GM21367 (cell line): ENCODE data around the gene ACLY.
A peak's percentile ranks its signal among the peaks of the same experiment; 100 is the strongest.

Experiments used
- ATAC-seq: cut with Tn5 transposase; IDR thresholded peaks from one replicate; pipeline ENCODE4 v1.9.1; 2021; ENCODE audit not compliant: unreplicated experiment

ACLY gene

DNA sequence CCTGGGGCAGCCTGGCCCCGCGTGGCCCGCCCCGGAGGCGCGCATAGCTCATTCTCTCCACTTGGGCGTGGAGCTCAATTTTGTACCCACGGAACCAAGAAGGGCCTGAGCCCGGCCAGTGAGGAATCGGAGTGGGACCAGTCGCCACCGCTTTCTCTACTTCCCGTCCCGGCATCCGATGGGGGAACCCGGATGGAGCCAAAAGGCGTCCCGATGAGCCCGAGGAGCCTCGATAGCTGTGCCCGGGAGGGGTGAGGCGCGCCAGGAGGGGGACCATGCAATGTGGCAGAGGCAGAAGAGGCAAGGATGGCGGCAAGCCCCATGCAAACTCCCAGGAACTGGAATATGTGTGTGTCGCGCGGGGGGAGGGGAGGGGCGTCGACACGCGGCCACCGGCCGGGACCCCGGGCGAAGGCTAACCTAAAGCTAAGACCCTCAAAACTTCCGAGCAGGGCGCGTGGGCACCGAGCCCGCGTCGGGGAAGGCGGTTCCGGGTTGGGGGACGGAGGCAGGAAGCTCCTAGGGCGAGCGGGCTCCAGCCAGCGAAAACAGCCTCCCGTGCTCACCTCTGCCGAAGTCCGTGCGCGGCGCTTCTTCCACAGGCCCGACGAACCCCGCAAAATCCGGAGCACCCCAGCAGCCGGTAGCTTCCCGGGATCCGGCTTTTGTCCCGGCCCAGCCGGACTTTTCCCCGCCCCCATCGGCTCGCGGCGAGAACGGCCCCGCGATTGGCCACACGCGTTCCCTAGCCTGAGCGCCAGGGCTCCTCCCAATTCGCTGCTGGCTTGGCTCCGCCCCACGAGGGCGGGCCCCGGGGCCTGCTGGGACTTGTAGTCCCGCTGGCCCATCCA is at the start of gene ACLY:
Gene ACLY, minus strand, starts transcription at position 638 of the 851 bp plus-strand sequence. CDS start 5,078 bp downstream, outside the sequence.
- peak; percentile 77 for ATAC-seq

DNA sequence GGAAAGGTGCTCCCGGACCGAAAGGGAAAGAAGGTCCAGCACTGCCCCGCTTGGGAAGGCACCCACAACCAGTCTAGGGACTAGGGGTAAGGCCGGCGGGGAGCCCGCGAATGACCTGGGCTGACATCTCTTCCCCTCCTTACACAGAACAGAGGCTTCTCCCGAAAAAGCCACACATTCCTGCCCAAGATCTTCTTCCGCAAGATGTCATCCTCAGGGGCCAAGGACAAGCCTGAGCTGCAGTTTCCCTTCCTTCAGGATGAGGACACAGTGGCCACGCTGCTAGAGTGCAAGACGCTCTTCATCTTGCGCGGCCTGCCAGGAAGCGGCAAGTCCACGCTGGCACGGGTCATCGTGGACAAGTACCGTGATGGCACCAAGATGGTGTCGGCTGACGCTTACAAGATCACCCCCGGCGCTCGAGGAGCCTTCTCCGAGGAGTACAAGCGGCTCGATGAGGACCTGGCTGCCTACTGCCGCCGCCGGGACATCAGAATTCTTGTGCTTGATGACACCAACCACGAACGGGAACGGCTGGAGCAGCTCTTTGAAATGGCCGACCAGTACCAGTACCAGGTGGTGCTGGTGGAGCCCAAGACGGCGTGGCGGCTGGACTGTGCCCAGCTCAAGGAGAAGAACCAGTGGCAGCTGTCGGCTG is 49.3 kb upstream of the ACLY start:
- no peak for ATAC-seq

DNA sequence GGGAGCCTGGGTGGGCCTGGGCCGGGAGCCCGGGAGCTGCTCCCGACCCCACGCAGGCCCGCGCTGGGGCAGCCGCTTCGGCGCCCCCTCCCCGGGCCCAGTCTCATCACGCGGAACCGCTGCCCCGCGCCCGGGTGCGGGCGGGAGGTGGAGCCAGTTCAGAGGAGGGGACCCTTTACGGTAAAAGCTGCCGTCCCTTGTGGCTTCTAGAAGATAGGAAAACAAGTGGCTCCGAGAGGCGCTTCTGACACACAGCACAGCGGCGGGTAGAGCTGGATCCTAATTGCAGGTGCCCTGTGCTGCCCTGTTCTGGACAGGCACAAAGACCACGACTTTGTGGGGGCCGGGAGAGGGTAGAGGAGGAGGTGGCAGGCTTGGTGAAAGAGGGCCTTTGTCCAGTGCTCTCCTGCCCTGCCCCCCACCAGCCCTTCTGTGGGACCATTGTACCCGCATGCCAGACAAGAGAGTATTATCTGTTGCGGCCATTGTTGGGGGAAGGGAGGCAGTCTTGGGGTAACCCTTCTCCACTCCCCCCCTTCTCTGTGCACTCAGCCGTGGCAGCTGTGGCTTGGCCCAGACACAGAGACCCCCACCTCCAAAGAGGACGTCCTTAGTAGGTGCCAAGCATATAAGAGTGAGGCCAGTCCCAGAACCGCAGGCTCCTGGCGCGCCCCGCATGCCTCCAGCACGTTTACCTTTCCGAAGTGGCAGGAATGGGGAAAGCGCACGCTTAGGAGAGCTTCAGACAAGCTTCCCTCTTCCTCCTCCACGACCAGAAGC is 48.6 kb upstream of the ACLY start:
- peak; percentile 6 for ATAC-seq

DNA sequence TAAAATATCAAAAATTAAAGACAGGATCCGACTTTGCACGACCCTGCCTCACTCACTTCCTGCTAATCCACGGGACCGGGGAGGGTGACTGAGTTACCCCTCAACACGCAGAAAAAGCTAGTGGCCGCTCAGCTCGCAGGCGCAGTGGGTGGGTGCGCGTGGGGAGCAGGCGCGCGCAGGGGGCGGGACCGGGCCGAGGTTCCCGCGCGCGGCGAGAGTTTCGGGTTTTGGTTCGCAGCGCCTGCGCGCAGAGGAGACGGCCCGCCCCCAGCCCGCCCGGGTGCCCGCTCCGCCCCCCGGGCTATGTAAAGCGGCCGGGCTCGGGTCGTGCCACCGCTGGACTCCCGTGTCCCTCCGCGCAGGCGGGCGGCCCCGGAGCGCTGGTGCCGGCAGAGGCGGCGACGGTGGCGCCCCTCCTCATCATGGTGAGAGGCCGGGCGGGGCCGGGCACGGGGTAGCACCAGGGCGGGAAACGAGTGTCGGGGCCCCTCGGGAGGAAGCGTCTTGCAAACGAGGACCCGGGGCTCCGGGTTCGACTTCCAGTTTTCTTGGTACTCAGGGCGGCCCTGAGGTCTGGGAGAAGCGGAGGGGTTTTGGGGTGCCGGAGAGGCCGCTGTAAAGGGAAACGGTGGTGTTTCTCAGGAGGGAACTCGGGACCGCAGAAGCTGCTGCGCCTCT is 47.9 kb upstream of the ACLY start, which contains the start of gene CNP:
Gene CNP, plus strand, starts transcription at position 333 of the 678 bp plus-strand sequence. Its CDS starts 90 bp downstream, at position 423.
- ATAC-seq, result peak; percentile 33

DNA sequence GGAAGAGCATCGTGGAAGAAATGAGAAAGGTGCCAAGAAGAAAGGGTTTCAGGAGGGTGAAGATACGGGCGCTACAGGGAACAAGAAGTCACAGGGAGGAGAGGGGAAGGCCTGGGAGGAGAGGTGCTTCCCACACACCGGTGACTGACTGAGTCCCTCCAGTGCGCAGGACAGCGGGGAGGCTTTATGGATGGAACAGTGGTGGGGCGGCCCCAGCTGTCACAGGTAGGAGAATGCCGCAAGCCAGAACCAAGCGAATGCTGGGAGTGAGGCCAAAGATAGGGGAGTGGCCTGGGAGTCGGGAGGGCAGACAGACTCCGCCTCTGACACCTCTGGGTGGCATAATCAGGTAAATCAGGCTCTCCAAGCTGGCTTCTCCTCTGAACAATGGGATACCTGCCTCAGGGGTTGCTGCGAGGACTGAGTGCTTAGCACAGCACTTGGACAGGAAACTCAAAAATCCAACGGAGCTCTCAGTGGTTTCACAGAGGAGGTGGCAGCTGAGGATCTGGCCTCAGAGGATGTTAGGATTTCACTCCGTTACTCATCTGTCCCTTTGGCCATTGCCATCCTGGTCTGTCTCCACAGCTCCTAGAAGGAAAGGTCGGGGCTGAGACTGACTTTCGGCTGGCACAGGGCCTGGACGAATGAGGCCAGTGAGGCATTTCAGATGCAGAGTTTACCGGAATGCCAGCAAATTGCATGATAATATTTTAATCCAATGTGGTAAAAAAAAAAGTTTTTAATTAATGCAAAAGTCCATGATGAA is 47.1 kb upstream of the ACLY start:
- ATAC-seq, result no peak

DNA sequence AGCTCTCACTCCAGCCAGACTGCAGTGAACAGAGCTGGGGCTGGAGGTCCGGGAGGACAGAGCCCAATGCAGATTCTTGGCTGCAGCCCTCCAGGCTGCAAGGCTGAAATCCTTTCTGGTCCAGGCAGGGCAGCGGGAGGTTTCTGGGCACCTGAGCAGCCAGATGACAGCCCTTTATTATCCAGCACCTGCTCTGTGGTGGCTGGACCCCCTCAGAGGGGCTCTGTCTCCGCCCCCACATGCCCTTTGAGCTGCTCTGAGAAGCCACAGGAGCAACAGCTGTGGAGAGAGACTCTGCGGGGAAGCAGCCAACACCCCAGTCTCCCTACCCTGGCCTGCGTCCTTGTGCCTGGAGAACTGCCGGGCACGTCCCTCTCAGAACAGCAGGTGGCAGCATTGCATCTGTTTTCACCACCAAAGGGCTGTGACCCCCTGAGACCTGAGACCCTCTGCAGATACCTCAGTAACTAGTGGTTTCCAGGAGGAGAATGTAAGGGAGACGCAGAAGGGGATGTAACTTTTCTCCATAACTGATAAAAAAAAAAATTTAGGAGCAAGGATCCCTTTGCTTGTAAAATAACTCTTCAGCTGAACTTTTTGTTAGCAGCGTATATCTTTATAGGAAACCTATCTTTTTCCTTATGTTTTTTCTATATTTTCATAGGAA is 44.1 kb upstream of the ACLY start:
- ATAC-seq, result no peak

DNA sequence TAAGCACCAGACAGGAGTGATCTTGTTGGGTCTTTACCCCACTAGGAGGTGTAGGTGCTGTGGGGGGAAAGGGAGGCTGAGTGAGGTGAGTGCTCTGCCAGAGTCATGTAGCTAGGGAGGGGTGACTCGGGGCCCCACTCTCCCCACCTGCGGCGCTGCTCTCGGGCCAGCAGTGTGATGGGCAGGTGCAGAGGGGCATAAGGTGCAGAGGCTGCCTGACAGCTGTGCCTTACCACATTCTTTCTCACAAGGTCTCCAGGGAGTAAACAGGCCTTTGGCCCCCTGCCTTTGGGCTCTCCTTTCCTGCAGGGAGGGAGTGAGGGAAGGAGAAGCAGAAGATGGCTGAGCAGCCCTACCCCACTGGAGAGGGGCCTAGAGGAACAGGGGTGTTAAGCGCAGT is 43.4 kb upstream of the ACLY start:
- ATAC-seq, result no peak

DNA sequence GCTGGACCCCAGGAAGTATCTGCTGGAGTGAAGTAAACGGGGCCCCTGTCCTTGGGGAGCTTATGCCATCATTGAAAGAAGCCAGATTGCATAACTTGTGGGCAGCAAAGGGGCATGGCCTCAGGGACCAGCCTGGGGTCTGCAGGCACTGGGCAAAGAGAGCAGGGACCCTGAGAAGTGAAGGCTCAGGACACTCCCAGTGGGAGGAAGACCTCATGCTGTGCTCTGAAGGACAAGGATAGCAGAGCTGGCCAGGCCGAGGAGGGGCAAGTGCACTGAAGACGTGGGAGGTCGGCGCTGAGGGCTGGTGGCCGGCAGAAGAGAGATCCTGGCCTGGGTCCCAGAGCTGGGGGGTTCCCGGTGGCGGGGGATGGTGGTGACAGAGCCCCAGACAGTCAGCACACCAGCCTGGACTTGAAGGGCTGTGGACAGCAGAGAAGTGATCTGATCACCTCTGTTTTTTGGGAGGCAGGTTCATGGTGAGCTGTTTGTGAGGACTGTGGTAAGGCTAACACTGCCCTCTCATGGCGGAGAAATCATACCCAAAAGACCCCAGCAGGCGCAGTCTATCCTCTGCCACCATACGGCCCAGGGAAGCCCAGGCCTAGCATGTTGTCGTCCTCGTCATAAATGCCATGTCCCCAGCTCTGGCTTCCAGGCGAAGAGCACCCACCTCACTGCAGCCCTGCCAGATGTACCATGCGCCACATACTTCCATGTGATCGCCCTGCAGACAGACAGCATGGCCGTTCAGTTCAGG is 40.8 kb upstream of the ACLY start:
- no peak for ATAC-seq

DNA sequence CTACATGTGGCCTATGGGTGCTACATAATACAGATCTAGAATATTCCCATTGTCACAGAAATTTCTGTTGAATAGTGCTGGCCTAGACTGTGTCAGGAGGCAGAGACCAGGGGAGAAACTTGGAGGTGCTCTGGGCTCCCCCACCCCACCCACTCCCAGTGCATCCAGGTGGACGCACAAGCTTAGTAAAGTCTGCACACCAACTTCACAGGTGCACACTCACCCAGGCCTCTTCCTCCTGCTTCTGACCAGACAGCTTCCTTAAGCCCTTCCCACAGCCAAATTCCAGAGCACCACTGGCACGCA is 40.2 kb upstream of the ACLY start:
- no peak for ATAC-seq

DNA sequence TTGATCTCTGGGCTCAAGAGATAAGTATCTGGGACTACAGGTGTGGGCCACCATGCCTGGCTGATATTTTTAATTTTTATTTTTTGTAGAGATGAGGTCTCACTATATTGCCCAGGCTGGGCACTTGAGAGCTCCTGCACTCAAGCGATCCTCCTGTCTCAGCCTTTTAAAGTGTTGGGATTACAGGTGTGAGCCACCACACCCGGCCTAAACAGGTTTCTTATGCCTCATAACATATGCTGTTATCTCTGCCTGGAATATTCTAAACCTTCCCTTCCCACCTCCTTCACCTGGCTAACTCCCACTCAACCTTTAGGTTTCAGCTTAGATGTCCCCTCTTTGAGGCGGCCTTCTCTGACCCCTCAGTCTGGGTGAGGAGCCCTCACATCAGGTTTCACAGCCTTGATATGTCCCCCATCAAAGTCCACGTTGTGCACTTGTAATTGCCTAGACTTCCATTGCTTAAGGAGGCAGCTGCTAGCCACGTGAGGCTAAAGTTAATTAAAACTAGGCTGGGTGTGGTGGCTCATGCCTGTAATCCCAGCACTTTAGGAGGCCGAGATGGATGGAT is 39.2 kb upstream of the ACLY start:
- ATAC-seq, result no peak

DNA sequence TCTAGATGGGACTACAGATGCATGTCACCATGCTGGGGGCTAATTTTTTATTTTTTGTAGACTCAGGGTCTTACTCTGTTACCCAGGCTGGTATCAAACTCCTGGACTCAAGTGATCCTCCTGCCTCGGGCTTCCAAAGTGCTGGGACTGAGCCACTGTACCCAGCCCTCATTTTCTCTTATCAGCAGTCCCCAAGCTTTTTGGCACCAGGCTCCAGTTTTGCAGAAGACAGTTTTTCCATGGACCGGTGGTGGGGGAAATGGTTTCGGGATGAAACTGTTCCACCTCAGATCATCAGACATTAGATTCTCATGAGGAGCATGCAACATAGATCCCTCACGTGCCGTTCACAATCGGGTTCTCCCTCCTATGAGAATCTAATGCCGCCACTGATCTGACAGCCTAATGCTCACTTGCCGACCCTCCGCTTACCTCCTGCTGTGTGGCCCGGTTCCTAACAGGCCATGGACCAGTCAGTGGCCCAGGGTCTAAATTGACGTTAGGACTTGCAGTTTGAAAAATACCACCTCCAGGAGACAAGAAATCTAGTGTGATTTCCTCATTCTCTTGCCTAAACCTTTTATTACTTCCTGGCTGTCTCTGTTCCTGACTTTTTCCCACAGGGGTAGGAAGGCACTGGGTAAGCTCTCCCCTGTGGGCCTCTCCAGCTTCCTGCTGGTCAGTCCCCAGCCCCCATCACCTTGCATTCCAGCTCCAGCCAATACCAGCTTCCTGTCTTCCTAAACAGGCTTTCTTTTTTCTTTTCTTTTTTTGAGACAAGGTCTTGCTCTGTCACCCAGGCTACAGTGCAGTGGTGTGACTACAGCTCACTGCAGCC is 38.5 kb upstream of the ACLY start:
- no peak for ATAC-seq

DNA sequence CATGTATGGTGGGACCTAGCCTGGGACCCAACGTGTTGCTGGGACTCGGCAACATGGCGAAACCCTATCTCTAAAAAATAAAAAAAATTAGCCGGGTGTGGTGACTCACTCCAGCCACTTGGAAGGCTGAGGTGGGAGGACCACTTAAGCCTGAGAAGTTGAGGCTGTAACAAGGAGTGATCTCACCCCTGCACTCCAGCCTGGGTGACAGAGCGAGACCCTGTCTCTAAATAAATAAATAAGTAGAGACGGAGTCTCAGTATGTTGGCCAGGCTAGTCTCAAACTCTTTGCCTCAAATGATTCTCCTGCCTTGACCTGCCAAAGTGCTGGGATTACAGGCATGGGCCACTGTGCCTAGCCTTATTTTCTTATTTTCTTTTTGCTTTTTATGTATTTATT is 37.8 kb upstream of the ACLY start:
- ATAC-seq, result no peak

DNA sequence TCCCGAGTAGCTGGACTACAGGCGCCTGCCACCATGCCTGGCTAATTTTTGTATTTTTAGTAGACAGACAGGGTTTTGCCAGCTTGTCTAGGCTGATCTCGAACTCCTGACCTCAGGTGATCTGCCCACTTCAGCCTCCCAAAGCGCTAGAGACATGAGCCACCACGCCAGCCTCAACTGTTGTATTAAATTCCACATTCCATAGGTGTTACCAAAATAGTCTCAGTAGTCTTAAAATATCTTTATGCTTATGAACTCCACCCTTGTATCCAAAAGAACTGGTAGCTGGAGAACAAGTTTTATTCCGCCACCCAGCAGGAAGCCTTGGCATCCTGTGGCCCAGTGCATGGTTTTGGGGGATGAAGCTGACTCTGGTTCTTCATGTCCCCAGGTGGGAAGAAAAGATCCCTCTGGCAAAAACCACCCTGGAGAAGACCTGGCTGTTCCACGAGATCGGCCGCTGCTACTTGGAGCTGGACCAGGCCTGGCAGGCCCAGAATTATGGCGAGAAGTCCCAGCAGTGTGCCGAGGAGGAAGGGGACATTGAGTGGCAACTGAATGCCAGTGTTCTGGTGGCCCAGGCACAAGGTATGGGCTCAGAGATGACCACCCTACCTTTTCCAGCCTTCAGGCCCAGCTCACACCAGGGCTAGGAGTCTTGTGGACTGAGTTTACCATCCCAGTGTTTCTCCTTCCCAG is 30.2 kb upstream of the ACLY start:
- no peak for ATAC-seq

DNA sequence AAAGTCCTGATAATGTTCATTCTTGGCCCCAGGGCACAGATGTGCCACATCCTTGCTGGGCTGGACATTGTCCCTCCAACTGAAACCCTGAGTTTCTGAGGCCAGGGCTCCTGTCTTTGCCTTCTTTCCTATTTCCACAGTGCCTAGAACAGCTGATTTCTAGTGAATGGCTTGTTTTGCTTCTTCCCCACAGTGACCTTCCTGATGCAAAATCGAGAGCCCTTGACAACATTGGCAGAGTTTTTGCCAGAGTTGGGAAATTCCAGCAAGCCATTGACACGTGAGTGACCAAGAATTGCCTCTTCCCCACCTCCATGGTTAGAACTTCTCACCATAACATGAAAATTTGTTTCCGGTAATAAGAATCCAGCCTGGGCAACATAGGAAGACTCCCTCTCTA is 26.2 kb upstream of the ACLY start:
- ATAC-seq, result no peak

DNA sequence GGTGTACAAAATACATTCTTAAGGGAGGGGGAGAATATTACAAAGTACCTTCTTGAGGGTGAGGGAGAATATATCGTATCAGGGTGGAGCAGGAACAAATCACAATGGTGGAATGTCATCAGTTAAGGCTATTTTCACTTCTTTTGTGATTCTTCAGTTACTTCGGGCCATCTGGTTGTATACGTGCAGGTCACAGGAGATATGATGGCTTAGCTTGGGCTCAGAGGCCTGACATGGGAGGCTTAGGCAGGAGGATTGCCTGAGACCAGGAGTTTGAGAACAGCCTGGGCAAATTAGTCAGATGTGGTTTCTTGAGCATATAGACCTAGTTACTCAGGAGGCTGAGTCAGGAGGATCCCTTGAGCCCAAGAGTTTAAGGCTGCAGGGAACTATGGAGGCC is 24.7 kb upstream of the ACLY start:
- no peak for ATAC-seq

DNA sequence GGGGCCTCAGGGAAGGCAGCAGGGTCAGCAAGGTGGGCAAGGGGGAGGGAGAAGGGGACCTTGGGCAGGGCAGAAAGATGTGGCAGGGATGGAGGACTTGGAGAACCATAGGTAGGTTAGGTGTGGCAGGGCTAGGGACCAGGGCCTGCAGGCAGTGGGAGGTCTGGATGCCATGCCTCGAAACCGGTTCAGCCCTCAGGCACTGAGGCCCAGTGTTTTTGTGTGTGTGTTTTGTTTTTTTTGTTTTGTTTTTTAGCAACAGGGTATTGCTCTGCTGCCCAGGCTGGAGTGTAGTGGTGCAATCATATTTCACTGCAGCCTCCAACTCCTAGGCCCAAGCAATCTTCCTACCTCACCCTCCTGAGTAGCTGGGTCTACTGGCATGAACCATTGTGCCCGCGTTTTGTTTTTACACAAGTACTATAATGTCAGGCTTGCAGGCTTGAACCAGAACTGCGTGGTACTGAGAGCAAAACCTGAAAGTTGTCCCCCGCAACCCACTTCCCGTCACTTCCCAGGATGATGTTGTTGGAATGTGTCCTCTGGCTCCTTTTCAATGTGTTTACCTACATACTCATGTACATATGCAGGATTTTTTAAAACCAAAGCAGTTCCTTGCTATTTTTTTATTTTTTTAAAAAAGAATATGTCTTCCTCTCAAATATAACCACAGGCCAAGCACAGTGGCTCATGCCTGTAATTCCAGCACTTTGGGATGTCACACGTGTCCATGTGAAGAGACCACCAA is 24.0 kb upstream of the ACLY start:
- ATAC-seq, result no peak

DNA sequence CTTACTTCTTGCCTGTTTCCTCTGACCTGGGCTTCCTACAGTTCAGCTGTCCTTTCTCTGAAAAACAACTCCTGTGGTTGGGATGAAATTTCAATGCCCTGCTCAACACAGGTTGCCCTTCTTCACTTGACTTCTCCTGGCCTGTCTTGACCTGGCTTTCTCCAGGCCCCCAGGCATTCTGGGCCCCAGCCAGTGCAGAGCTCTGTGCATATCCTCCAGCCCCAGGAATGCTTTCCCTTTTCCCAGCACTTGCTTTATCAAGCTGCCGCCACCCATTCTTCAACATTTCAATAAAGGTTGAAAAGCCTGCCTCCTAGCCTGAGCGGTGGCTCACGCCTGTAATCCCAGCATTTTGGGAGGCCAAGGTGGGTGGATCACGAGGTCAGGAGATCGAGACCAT is 22.4 kb upstream of the ACLY start:
- no peak for ATAC-seq
